Stimulated activated CD4-positive, alpha-beta T cell treated with anti-CD3 and anti-CD28 coated beads, TNF-alpha, amount 100 ng/mL, for 48 hours (primary cell): ENCODE measurements around the gene TRABD.
"Not testable (repeated sequence)": the region's sequence is repeated elsewhere in the genome, so short reads cannot be mapped to it uniquely, and the experiment has no call there.

Experiments used
- DNase-seq, 3 donors: peaks; one replicate each; pipeline ENCODE4 v3.0.0-alpha.2; 2020; ENCODE audit warnings: low read depth in 3 of 3

The TRABD gene

DNA sequence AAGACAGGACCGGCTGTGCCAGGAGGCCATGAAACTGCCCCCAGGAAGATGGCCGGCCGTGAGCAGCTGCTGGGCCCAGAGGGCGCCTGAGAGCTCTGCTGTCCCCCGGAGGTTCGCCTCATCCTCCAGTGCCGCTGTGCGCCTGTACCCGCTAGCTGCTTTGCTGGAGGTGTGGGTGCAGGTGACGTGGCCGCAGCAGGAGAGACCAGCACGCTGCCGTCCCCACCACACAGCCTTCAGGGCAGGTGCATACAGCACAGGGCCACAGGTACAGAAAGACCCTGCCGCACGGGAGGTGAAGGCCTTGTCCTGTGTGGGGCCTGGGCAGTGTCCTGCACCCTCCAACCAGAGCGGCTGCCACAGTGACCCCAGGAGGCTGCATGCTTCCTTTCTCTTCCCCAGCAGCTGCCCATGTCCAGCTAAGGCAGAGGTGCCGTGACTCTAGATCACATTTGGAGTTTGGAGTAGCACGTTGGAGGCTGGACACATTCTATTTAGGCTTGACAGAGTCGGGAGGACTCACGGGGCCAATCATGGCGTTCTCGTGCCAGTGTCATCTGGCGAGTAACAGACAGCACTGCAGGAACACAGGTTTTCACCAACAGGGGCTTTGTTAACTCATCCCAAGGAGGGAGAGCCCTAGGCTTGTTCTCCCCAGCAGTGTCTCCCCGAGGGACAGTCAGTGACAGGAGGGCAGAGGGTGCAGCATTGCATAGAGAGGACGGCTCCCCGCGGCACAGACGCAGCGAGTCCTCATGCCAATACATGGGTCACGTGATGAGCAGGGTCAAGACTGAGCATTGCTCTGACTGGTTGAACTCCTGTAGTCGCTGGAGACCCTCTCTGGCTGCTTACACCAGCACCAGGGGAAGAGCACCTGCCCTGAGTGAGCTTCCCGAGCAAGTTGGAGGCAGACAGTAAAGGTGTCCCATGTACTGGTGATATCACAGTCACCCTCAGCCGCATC lies 33.9 kb upstream of the TRABD start:
- no peak for DNase-seq

DNA sequence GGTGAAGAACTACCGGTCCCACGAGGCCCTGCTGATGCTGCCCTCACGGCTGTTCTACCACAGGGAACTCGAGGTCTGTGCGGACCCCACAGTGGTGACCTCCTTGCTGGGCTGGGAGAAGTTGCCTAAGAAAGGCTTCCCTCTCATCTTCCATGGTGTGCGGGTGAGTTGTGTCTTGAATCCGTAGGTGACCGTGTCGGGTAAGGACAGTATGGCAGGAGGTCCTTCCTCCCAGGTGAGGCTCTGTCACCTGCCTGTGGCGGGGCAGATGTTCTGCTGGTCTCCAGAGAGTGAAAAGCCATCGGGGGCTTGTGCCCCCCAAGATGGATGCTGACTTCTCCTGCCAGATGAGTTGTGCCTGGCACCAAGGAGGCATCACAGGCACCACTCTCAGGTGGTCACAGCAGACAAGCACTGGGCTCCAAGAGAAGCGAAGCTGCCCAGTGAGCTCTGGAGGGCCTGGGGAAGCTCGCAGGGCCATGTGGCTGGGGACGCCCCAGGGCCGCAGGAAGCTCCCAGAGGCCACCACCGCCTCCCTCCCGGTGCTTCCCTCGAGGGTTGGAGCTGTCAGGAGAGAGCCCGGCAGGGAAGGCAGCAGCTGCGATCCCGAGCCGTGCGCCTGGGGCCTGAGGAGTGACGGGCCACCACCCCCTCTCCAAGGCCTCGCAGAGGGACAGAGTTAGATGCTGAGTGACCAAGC lies 32.5 kb upstream of the TRABD start:
- no peak for DNase-seq

DNA sequence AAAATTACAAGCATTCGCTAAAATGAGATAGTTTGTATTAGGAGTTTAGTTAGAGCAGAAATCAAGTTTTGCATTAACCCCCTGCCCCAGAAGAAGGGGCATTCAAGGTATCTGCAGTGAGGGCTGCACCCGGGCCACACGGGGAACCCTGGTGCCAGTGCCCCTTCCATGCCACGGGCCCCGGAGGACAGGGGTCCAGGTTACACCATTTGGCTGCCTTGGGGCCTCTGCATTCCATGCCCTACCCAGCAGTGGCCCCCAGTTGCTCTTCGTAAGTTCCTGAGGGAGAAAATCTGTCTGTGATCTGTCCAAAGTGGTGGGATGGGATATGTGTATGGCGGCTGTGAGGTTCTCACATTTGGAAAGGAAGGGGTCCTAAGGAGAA lies 32.0 kb upstream of the TRABD start:
- no peak for DNase-seq

DNA sequence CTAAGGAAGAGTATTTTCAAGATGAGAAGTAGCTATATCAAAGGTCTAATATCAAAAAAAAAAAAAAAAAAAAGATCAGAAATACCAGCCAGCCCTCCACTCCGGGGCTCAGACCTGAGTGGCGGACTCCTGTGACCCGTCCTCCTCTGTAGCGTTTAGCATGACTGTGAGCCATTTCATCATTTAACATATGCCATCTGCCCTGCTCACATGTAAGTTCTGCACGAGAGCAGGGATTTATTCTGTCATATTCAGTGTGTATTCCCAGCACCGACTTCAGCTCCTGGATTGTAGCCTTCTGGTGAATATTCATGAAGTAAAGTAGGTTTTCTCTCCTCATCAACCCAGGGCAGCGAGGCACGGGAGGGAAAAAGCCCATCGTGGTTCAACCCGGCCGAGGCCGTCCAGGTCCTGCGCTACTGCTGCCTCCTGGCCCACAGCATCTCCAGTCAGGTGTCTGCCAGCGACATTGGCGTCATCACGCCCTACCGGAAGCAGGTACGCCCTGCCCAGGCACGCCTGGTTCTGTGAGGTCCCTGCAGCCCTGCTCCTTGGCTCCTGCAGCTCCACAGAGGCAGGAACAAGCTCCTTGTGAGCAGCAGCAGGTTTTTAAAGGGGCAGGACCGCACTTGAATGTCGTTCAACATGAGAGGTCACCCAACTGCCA lies 27.9 kb upstream of the TRABD start:
- no peak for DNase-seq

DNA sequence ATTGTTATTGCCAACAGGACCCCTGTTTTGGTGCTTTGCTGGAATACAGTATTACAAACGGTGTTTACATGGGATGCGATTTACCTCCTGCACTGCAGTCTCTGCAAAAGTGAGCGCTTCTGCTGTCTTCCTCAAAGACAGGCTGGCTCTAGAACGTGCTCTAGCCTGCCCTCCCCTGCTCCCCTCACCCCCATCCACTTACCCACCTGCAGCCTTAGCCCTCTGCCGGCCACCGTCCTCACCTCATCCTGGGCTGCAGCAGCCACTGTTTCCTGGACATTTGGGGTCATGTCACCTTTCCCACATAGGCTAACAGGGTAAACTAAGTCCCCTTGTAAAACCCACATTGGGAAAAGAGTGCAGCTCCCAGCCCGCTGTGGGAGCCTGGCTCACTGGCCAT lies 24.8 kb upstream of the TRABD start:
- no peak for DNase-seq

DNA sequence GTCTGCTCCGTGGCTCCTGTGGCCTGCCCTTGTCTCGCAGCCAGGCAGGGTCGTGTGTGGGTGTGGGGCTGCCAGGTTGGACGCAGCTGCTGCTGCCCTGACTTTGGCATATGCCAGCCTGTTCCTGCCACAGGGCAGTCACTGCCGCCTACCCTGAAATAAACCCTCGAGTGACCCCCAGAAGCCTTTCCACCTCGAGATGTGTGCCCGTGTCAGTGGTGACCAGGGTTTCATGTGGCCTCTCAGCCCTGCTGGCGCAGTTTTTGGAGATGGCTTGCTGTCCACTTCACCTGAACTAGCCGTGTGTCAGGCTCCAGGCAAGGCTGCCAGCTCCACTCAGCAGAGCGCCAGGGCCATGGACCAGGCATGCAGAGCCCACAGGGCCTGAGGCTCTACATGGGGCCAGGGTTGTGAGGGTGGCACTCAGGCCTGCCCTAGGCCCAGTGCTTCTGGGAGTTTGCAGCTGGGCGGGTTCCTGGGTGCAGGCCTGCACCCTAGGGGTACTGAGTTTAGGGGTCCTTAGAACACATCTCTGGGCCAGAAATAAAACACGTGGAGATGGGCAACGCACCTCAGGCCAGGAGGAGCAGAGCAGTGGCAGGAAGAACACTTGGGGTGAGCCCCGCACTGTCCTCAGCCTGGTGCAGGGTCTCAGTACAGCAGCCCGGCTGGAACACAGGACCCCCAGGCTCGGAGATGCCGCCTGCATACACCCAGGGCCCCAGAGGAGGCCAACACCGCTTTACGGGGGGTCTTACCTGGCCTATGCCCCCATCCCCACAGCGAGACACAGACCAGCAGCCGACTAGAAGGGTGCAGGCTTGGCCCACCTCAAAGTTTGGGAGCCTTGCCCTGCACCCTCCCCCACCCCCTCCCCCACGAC lies 24.0 kb upstream of the TRABD start:
- no peak for DNase-seq

DNA sequence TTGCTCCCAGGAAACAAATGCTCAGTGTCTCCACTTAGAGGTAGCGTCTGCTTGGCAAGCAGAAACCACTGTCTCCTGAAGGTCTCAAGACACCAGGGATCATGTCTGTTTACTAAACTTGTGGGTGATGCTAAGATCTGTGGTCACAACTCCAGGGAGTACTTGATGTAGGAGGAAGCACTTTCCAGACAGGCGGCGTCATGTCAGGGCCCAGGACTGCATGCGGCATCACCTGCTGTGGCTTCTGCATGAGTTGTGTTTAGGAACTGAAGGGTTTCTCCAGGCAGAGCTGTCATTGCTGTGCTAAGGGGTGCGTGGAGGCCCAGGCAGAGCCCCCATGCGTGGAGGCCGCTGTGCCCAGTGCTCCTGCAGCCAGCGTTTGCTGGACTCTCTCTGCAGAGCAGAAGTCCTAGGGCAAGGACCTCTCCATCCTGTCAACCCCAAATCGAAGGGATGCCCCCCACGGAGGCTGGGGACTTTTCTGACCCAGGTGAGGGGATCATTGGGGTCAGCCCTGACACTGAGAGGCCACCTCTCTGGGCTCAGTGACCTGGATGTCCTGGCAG lies 23.2 kb upstream of the TRABD start:
- DNase-seq: no peak

DNA sequence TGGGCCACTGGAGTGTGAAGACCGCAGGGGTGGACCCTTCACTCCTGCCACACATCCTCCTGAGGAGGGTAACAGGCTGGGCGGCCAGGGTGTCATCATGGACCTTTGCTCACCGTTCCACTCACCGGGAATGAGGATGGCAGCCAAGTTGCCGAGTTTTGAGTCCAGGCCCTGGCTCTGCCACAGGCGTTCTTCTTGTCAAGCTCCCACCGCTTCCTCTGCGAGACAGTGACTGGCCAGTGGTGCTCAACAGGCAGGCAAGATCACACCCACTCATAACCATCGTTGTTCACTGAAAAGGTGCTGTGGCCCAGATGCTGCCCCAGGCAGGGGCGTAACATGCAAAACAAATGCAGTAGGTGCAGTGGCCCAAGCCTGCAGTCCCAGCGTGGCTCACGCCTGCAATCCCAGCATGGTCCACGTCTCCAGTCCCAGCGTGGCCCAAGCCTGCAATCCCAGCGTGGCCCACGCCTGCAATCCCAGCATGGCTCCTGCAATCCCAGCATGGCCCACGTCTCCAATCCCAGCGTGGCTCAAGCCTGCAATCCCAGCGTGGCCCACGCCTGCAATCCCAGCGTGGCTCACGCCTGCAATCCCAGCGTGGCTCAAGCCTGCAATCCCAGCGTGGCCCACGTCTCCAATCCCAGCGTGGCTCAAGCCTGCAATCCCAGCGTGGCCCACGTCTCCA lies 20.1 kb upstream of the TRABD start:
- no peak for DNase-seq

DNA sequence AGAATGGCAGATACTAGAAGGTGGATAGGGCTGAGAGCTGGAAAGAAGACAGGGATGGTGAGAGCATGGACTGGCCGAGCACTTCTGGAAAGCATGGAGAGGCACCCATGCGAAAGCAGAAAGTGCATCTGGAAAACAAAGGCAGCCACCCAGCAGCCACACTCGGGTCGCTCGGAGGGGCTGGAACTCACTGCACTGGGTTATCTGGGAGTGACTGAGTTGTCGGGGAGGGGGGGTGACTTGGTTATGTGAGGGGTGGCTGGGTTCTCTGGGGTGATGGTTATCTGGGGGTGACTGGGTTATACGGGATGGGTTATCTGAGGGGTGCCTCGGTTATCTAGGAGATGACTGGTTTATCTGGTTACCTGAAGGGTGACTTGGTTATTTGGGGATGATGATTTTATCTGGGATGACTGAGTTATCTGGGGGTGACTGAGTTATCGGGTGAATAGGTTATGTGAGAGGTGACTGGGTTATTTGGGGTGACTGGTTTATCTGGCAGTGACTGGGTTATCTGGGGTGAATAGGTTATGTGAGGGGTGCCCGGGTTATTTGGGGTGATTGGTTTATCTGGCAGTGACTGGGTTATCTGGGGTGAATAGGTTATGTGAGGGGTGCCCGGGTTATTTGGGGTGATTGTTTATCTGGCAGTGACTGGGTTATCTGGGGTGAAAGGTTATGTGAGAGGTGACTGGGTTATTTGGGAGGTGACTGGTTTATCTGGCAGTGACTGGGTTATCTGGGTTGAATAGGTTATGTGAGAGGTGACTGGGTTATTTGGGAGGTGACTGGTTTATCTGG lies 17.8 kb upstream of the TRABD start:
- DNase-seq: no peak

DNA sequence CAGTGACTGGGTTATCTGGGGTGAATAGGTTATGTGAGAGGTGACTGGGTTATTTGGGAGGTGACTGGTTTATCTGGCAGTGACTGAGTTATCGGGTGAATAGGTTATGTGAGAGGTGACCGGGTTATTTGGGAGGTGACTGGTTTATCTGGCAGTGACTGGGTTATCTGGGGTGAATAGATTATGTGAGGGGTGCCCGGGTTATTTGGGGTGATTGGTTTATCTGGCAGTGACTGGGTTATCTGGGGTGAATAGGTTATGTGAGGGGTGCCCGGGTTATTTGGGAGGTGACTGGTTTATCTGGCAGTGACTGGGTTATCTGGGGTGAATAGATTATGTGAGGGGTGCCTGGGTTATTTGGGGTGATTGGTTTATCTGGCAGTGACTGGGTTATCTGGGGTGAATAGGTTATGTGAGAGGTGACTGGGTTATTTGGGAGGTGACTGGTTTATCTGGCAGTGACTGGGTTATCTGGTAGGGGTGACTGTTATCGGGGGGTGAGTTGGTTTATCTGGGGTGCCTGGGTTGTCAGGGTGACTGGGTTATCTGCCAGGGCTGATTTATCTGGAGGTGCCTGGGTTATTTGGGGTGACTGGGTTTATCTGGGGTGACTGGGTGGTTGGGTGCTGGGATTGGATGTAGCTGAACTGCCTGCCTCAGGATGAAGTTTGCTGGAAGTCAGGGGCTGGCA lies 17.1 kb upstream of the TRABD start:
- not testable (repeated sequence) for DNase-seq

DNA sequence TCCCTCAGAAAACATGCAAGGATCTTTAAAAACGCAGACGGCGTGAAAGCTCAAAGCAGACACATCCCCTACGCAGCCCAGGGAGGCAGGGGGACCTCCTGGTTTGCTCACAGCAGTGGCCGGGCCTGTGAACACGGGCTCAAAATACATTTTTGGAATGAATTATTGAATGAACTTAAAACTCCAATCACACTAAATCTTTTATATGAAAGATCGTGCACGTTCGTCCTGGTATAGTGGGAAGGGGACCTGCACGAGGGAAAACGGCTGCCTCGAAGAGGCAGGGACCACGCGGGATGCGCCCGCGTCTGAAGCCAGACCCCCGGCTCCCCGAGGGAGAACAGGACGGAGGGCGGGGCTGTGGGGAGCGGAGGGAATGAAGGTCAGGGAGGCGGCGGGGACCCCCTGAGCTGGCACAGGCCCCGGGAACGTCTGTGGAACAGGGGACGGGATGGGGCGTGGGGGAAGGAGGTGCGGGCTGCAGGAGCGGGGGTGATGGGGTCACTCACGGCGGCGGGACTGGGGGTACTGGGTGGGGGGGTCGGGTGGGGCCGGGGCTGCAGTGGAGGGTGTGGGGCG lies 16.4 kb upstream of the TRABD start:
- DNase-seq: no peak

DNA sequence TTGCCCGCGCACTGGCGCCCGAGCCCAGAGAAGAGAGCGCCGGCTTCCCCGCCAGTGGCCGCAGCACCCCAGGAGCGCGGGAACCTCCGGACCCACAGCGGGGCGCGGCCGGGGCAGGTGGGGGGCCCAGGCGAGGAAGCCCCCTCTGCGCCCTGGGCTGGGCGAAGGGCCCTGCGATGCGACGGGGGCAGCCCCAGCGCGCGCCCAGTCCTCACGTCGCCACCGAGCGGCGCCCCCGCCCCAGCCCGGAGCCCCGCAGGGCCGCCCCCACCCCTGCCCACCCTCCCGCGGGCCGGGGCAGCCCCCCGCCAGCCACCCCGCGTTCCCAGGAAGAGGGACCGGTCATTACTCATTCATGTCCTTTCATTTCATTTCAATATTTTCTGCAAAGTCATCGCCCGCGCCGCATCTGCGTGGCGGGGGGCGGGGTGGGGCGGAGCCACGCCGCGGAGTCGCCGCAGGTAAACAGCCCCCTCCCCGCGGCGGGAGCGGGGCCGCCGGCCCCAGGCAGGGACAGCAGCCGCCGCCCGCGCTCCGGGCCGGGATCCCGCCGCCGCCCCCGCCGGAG lies 15.9 kb upstream of the TRABD start:
- peak in 1 of 3 donors; percentile 32 for DNase-seq

DNA sequence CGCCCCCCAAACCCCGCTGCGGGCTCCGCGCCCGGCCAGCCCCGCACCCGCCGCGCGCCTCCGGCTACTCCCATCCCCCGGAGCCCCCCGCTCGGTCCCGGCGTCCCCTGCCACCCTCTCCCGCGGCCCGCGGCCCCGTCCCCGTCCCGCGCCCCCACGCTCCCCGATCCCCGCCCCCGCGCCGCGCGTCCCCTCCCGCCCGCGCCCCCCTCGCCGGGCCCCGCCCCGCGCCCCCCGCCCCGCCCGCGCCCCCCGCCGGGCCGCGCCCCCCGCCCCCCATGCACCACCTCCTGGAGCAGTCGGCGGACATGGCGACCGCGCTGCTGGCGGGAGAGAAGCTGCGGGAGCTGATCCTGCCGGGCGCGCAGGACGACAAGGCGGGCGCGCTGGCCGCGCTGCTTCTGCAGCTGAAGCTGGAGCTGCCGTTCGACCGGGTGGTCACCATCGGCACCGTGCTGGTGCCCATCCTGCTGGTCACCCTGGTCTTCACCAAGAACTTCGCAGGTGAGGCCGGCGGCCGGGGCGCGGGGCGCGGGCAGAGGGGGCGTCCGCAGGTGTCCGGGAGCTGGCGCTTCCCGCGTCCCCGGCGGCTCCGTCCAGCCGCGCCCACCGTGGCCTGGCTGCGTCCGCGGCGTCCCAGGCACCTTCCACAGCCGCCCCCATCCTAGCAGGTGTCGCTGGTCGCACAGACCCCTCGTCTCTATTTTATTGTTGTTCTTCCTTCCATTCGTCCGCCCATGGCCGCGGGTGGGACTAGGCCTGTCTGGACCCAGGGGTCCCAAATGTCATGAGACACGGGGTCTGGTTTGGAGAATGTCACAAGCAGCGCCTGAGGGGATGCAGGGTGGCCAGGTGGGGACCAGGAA lies 15.0 kb upstream of the TRABD start, which contains the start of gene PANX2:
PANX2 (plus strand) TSS at position 279 of the 866 bp plus-strand sequence; CDS start at position 279, 0 bp downstream.
- no peak for DNase-seq

DNA sequence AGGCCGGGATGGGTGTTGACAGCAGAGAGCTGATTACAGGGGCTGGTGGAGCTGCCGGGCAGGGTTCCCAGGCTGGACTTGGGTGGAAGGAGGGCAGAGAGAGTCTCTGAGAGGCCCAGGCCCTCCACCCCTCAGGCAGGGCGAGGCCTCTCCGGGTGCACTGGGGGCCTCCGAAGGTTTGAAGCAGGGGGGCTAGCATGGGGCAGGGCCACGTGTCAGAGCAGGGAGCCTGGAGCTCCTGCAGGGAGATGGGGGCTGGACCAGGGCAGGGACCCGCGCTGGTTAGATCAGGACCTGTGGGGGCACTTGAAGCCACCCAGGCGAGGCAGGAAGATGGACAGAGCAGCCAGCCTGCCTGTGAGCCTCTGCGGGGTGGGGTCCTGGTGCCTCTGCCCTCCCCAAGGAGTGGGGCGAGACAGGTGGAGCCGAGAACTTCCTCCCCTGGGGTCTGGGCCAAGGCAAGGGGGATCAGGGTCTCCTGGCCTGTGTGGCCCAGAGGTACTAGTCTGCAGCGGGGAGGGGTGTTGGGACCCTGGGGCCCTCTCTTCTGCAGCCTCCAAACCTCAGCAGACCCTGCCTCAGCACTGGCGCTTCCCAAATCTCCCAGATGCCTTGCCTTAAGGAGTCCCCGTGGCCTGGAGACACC lies 14.3 kb upstream of the TRABD start:
- no peak for DNase-seq

DNA sequence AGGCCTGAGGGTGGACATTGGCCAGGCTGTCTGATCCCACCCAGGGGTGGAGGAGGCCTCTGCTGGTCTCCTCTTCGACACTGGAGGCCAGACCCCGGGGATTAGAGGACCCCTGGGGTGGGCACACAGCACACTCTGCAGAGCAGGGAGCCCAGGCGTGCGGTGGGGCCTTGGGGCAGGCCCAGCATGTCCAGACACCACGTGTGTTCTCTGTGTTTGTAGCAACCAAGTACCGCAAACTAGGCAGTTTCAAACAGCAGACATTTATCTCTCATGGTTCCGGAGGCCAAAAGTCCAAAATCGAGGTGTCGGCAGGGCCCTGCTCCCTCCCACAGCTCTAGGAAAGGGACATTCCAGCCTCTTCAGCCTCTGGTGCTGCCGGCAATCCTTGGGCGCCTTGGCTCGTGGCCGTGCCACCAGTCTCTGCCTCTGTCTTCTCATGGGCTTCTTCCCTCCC lies 13.7 kb upstream of the TRABD start:
- no peak for DNase-seq

DNA sequence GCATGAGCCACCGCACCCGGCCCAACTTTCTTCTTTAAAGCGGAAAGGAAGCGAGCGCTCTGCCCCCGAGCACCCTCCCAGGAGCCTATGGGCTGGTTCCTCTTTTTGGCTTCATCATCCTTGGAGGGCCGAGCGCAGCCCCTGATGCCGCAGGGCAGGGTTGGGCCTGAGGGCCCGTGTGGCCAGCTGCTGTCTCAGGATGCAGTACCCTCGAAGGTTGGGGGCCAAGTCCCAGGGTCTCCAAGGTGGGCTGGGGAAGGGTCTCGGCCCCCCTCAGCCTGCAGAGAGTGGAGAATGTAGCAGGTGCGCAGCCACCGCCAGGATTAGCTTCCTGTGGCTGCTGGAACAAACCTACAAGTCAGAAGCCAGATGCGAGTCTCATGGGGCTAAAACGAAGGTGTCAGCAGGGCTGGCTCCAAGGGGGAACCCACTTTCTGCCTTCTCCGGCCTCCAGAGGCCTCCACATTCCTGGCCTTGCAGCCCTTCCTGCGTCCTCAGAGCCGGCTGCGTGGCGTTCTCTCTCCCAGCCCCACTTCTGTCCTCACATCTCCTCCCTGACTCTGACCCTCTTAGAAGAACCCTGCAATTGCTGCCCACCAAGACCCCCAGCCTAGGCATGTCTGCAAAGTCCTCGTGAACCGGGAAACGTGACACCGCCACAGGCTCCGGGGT lies 12.3 kb upstream of the TRABD start:
- DNase-seq: no peak
